GM23338 (cell line): Measurements from ENCODE around the gene FGF19. TPM values are rescaled to one million over a fixed set of nuclear protein-coding genes. Genes with fewer than 3 reads are reported as not detected.

Source experiments
- ATAC-seq: fragments of 200-7000 bp; cut with Tn5 transposase; 3 replicates; pipeline ENCODE4 v1.9.1; 2020
- DNase-seq: peaks from one replicate; pipeline ENCODE4 v3.0.0-alpha.2; 2015; ENCODE audit warnings: low spot score
- H2AFZ ChIP-seq: fragments of 200-600 bp; sonication (generic); 2 replicates; pipeline ENCODE4 v1.8.0; 2016; ENCODE audit warnings: antibody characterized with exemption, mild to moderate bottlenecking, moderate library complexity
- H3F3A ChIP-seq: fragments of 200-600 bp; sonication (generic); replicated peaks from 2 replicates; pipeline ENCODE4 v1.8.0; 2017; ENCODE audit warnings: antibody characterized with exemption, mixed run types, low read depth
- H3K27ac ChIP-seq: fragments of 200-600 bp; sonication (generic); 2 replicates; pipeline ENCODE4 v1.6.1; 2016; ENCODE audit warnings: low read depth
- H3K27me3 ChIP-seq: fragments of 200-600 bp; sonication (generic); 2 replicates; pipeline ENCODE4 v1.8.0; 2016; ENCODE audit warnings: mild to moderate bottlenecking, mixed run types, moderate library complexity; ENCODE audit not compliant: insufficient read depth
- H3K36me3 ChIP-seq: fragments of 200-600 bp; sonication (generic); 2 replicates; pipeline ENCODE4 v1.8.0; 2016; ENCODE audit warnings: mild to moderate bottlenecking; ENCODE audit not compliant: insufficient read depth
- H3K4me1 ChIP-seq: fragments of 200-600 bp; sonication (generic); 2 replicates; pipeline ENCODE4 v1.8.0; 2016; ENCODE audit warnings: mild to moderate bottlenecking, moderate library complexity; ENCODE audit not compliant: insufficient read depth
- H3K4me2 ChIP-seq: fragments of 200-600 bp; sonication (generic); 2 replicates; pipeline ENCODE4 v1.7.1; 2017; ENCODE audit warnings: mixed run types
- H3K4me3 ChIP-seq: fragments of 200-600 bp; sonication (generic); 2 replicates; pipeline ENCODE4 v1.6.1; 2016; ENCODE audit warnings: mixed run types
- H3K79me2 ChIP-seq: fragments of 200-600 bp; sonication (generic); replicated peaks from 2 replicates; pipeline ENCODE4 v1.8.0; 2017; ENCODE audit warnings: mild to moderate bottlenecking; ENCODE audit not compliant: insufficient read depth
- H3K9me2 ChIP-seq: fragments of 200-600 bp; sonication (generic); 2 replicates; pipeline ENCODE4 v1.8.0; 2017; ENCODE audit not compliant: insufficient read depth
- H4K20me1 ChIP-seq: fragments of 200-600 bp; sonication (generic); replicated peaks from 2 replicates; pipeline ENCODE4 v1.8.0; 2017; ENCODE audit warnings: mild to moderate bottlenecking; ENCODE audit not compliant: insufficient read depth
- H3K27ac Mint-ChIP-seq: 2 replicates; pipeline ENCODE4 v1.8.0; 2020; ENCODE audit warnings: inconsistent platforms, mild to moderate bottlenecking, moderate library complexity, mixed read lengths
- H3K27me3 Mint-ChIP-seq: 3 replicates; pipeline ENCODE4 v1.8.0; 2022; ENCODE audit warnings: low read depth, mild to moderate bottlenecking, moderate library complexity, mixed read lengths, inconsistent platforms; ENCODE audit not compliant: insufficient read depth, poor library complexity
- H3K36me3 Mint-ChIP-seq: 3 replicates; pipeline ENCODE4 v1.8.0; 2021; ENCODE audit warnings: low read depth, mild to moderate bottlenecking, inconsistent platforms, moderate library complexity, mixed read lengths
- H3K4me1 Mint-ChIP-seq: 3 replicates; pipeline ENCODE4 v1.8.0; 2020; ENCODE audit warnings: mild to moderate bottlenecking, inconsistent platforms, mixed read lengths
- H3K4me3 Mint-ChIP-seq: 3 replicates; pipeline ENCODE4 v1.8.0; 2021; ENCODE audit warnings: moderate library complexity, mild to moderate bottlenecking, inconsistent platforms, mixed read lengths
- H3K9me3 Mint-ChIP-seq: 3 replicates; pipeline ENCODE4 v1.8.0; 2020; ENCODE audit warnings: moderate library complexity, mild to moderate bottlenecking, inconsistent platforms, mixed read lengths
- EZH2 ChIP-seq: fragments of 200-600 bp; sonication (generic); IDR thresholded peaks from one replicate; pipeline ENCODE4 v1.8.0; 2017; ENCODE audit warnings: antibody characterized with exemption, mild to moderate bottlenecking, low read depth; ENCODE audit not compliant: unreplicated experiment
- EZH2phosphoT487 ChIP-seq: fragments of 200-600 bp; sonication (generic); IDR thresholded peaks from one replicate; pipeline ENCODE4 v1.8.1; 2018; ENCODE audit warnings: antibody characterized with exemption; ENCODE audit not compliant: unreplicated experiment
- NANOG ChIP-seq: IDR thresholded peaks from 2 replicates; pipeline ENCODE4 v1.6.1; 2016; ENCODE audit warnings: antibody characterized with exemption, borderline replicate concordance
- POLR2AphosphoS5 ChIP-seq: IDR thresholded peaks from 2 replicates; pipeline ENCODE4 v1.6.1; 2016; ENCODE audit warnings: antibody characterized with exemption, low read depth
- polyA plus RNA-seq: library from polyadenylated mRNA; unstranded; fragments of >200 nt; fragmentation: Nextera tagmentation; extraction: Ambion mirVana; gene quantifications from 2 replicates; pipeline ENCODE4 v1.2.1, GENCODE V29; 2016
- total RNA-seq: library from RNA; depleted of rRNA; stranded (reverse); fragments of >200 nt; shearing (Covaris generic); gene quantifications from 2 replicates; pipeline ENCODE4 v1.2.3, GENCODE V29; 2014
- TF ChIP-seq, protein P1 (sequence below): IDR thresholded peaks from one replicate; pipeline ENCODE4 v1.6.1; 2018; ENCODE audit warnings: antibody characterized with exemption; ENCODE audit not compliant: unreplicated experiment
- TF ChIP-seq, protein P2 (sequence below), 2 experiments: fragments of 200-600 bp in 1 of 2; sonication (generic) in 1 of 2; conservative IDR thresholded peaks; 2 replicates each; pipeline versions ENCODE4 v1.5.1 to v1.6.1; 2016 to 2017; ENCODE audit warnings: antibody characterized with exemption in 2 of 2, low read depth in 2 of 2, mild to moderate bottlenecking in 2 of 2, moderate library complexity in 1 of 2
- TF ChIP-seq, protein P3 (sequence below): fragments of 250-450 bp; sonication (Bioruptor Pico); IDR thresholded peaks from 2 replicates; pipeline ENCODE4 v1.5.0; 2020; ENCODE audit warnings: mild to moderate bottlenecking, moderate library complexity
- TF ChIP-seq, protein P4 (sequence below): IDR thresholded peaks from 2 replicates; pipeline ENCODE4 v1.6.1; 2016; ENCODE audit warnings: antibody characterized with exemption

The FGF19 gene
- total and polyA plus RNA-seq, 2 experiments from 2014 or later: 21.7 to 36.1 TPM

DNA sequence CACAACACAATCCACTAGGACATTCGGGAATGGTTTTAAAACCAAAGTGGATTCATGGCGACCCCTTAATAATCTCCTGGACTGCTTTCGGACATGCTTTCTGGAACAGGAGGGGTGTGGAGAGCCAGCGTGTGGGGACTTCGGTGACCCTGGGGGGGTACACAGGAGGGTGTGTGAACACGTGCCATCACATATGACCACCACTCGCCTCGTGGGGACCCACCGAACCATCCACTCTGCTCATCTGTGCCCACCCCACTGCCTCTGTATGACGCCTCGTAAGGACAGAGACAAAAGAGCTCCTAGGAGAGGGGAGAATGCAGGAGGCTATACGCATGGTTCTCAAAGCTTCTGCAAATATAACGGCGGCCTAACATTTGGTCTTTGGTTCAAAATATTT is 37.6 kb downstream of the FGF19 start:
- H3K79me2 ChIP-seq: peaks cover 6% of the 10 kb centered on the region; the same call in 1 of the 2 replicates
- no peaks in the 10 kb centered on the region for H3K4me1 ChIP-seq
- no peaks in the 10 kb centered on the region; the same call in 1 of the 2 replicates for H4K20me1 ChIP-seq
- no peaks in the 10 kb centered on the region for H3K27me3 ChIP-seq
- Mint-ChIP-seq H3K4me3 (no peak overlapping the region), H3K27ac (no peak overlapping the region), H3K4me1 (peaks cover 12% of the 10 kb centered on the region), H3K36me3 (peaks cover 29% of the 10 kb centered on the region), H3K9me3 (no peaks in the 10 kb centered on the region), H3K27me3 (peaks cover 12% of the 10 kb centered on the region)
- H3K27ac ChIP-seq: no peak overlapping the region
- no peak overlapping the region for H3K4me2 ChIP-seq
- H3F3A ChIP-seq: peaks cover 8% of the 10 kb centered on the region; the same call in 1 of the 2 replicates
- ATAC-seq (no peak), DNase-seq (no peak)
- H3K36me3 ChIP-seq: peaks cover 6% of the 10 kb centered on the region; the same call in 1 of the 2 replicates
- H2AFZ ChIP-seq: no peak overlapping the region
- TF ChIP-seq, protein P1, sequence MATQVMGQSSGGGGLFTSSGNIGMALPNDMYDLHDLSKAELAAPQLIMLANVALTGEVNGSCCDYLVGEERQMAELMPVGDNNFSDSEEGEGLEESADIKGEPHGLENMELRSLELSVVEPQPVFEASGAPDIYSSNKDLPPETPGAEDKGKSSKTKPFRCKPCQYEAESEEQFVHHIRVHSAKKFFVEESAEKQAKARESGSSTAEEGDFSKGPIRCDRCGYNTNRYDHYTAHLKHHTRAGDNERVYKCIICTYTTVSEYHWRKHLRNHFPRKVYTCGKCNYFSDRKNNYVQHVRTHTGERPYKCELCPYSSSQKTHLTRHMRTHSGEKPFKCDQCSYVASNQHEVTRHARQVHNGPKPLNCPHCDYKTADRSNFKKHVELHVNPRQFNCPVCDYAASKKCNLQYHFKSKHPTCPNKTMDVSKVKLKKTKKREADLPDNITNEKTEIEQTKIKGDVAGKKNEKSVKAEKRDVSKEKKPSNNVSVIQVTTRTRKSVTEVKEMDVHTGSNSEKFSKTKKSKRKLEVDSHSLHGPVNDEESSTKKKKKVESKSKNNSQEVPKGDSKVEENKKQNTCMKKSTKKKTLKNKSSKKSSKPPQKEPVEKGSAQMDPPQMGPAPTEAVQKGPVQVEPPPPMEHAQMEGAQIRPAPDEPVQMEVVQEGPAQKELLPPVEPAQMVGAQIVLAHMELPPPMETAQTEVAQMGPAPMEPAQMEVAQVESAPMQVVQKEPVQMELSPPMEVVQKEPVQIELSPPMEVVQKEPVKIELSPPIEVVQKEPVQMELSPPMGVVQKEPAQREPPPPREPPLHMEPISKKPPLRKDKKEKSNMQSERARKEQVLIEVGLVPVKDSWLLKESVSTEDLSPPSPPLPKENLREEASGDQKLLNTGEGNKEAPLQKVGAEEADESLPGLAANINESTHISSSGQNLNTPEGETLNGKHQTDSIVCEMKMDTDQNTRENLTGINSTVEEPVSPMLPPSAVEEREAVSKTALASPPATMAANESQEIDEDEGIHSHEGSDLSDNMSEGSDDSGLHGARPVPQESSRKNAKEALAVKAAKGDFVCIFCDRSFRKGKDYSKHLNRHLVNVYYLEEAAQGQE: no peak
- TF ChIP-seq, protein P2, sequence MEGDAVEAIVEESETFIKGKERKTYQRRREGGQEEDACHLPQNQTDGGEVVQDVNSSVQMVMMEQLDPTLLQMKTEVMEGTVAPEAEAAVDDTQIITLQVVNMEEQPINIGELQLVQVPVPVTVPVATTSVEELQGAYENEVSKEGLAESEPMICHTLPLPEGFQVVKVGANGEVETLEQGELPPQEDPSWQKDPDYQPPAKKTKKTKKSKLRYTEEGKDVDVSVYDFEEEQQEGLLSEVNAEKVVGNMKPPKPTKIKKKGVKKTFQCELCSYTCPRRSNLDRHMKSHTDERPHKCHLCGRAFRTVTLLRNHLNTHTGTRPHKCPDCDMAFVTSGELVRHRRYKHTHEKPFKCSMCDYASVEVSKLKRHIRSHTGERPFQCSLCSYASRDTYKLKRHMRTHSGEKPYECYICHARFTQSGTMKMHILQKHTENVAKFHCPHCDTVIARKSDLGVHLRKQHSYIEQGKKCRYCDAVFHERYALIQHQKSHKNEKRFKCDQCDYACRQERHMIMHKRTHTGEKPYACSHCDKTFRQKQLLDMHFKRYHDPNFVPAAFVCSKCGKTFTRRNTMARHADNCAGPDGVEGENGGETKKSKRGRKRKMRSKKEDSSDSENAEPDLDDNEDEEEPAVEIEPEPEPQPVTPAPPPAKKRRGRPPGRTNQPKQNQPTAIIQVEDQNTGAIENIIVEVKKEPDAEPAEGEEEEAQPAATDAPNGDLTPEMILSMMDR (conservative IDR thresholded peaks at IDR 0.05; ENCODE audit: low read depth in 2 of 2): no peak
- TF ChIP-seq, protein P3, sequence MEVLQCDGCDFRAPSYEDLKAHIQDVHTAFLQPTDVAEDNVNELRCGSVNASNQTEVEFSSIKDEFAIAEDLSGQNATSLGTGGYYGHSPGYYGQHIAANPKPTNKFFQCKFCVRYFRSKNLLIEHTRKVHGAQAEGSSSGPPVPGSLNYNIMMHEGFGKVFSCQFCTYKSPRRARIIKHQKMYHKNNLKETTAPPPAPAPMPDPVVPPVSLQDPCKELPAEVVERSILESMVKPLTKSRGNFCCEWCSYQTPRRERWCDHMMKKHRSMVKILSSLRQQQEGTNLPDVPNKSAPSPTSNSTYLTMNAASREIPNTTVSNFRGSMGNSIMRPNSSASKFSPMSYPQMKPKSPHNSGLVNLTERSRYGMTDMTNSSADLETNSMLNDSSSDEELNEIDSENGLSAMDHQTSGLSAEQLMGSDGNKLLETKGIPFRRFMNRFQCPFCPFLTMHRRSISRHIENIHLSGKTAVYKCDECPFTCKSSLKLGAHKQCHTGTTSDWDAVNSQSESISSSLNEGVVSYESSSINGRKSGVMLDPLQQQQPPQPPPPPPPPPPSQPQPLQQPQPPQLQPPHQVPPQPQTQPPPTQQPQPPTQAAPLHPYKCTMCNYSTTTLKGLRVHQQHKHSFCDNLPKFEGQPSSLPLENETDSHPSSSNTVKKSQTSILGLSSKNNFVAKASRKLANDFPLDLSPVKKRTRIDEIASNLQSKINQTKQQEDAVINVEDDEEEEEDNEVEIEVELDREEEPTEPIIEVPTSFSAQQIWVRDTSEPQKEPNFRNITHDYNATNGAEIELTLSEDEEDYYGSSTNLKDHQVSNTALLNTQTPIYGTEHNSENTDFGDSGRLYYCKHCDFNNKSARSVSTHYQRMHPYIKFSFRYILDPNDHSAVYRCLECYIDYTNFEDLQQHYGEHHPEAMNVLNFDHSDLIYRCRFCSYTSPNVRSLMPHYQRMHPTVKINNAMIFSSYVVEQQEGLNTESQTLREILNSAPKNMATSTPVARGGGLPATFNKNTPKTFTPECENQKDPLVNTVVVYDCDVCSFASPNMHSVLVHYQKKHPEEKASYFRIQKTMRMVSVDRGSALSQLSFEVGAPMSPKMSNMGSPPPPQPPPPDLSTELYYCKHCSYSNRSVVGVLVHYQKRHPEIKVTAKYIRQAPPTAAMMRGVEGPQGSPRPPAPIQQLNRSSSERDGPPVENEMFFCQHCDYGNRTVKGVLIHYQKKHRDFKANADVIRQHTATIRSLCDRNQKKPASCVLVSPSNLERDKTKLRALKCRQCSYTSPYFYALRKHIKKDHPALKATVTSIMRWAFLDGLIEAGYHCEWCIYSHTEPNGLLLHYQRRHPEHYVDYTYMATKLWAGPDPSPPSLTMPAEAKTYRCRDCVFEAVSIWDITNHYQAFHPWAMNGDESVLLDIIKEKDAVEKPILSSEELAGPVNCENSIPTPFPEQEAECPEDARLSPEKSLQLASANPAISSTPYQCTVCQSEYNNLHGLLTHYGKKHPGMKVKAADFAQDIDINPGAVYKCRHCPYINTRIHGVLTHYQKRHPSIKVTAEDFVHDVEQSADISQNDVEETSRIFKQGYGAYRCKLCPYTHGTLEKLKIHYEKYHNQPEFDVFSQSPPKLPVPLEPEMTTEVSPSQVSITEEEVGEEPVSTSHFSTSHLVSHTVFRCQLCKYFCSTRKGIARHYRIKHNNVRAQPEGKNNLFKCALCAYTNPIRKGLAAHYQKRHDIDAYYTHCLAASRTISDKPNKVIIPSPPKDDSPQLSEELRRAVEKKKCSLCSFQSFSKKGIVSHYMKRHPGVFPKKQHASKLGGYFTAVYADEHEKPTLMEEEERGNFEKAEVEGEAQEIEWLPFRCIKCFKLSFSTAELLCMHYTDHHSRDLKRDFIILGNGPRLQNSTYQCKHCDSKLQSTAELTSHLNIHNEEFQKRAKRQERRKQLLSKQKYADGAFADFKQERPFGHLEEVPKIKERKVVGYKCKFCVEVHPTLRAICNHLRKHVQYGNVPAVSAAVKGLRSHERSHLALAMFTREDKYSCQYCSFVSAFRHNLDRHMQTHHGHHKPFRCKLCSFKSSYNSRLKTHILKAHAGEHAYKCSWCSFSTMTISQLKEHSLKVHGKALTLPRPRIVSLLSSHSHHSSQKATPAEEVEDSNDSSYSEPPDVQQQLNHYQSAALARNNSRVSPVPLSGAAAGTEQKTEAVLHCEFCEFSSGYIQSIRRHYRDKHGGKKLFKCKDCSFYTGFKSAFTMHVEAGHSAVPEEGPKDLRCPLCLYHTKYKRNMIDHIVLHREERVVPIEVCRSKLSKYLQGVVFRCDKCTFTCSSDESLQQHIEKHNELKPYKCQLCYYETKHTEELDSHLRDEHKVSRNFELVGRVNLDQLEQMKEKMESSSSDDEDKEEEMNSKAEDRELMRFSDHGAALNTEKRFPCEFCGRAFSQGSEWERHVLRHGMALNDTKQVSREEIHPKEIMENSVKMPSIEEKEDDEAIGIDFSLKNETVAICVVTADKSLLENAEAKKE (CRISPR knock-in tag): no peak
- TF ChIP-seq EZH2 (no peak), POLR2AphosphoS5 (no peak), EZH2phosphoT487 (no peak), NANOG (no peak)
- TF ChIP-seq, protein P4, sequence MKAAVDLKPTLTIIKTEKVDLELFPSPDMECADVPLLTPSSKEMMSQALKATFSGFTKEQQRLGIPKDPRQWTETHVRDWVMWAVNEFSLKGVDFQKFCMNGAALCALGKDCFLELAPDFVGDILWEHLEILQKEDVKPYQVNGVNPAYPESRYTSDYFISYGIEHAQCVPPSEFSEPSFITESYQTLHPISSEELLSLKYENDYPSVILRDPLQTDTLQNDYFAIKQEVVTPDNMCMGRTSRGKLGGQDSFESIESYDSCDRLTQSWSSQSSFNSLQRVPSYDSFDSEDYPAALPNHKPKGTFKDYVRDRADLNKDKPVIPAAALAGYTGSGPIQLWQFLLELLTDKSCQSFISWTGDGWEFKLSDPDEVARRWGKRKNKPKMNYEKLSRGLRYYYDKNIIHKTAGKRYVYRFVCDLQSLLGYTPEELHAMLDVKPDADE: no peak
- no peaks in the 10 kb centered on the region for H3K9me2 ChIP-seq
- H3K4me3 ChIP-seq: no peak overlapping the region
